ENCODE results near the gene NHERF2.

Gene NHERF2

DNA sequence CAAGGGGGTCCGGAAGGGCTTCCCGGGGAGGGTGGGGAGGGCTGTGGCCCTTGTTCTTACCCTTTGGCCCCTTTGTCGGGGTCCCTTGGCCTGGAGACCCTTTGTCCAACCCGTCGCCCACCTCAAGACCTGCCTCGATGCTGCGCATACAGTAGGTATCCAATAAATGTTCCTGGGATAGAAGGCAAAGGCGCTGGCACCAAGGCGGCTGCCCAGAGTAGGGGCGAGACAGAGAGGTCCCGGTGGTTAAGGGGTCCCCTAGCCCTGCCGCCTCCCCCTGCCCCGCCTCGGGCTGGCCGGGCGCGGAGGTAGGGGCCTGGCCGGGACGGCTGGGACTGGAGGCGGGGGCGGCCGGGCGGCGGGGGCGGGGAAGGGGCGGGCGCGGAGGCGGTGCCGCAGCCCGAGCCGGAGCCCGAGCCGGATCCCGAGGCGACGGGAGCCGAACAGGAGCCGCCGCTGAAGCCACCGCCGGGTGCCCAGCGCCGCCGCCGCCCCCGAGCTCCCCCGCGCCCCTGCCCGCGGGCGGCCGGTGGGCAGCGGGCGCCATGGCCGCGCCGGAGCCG is at the start of gene NHERF2:
TSS of gene NHERF2 (plus strand) at position 442 of the 563 bp plus-strand sequence. CDS start at position 546, 104 bp downstream.
- DNase-seq (ENCODE audit: low spot score): no peak

DNA sequence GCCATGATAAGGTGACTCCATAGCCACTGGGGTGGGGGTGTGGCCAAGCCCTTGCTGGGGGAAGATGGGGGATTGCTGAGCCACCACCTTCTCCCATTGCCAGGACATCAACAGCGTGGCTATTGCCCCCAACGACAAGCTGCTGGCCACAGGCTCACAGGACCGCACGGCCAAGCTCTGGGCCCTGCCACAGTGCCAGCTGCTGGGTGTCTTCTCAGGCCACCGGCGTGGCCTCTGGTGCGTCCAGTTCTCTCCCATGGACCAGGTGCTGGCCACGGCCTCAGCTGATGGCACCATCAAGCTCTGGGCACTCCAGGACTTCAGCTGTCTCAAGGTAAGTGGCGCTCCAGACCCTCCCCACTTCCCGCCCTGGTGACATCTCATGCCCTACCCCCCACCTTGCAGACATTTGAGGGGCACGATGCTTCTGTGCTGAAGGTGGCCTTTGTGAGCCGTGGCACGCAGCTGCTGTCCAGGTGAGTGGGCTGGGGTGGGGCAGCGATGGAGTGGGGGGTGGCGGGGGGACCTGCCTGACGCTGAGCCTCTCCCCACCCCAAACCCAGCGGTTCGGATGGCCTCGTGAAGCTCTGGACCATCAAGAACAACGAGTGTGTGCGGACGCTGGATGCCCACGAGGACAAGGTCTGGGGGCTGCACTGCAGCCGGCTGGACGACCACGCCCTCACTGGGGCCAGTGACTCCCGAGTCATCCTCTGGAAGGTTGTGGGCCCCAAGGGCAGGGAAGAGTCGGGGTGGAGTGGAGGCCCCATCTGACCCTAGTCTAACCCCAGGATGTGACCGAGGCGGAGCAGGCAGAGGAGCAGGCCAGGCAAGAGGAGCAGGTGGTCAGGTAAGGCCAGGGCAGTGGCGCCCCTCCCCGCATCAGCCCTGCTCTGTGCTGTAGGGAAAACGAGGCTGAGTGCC is 49.5 kb upstream of the NHERF2 start:
- no peak for DNase-seq (ENCODE audit: low spot score)

DNA sequence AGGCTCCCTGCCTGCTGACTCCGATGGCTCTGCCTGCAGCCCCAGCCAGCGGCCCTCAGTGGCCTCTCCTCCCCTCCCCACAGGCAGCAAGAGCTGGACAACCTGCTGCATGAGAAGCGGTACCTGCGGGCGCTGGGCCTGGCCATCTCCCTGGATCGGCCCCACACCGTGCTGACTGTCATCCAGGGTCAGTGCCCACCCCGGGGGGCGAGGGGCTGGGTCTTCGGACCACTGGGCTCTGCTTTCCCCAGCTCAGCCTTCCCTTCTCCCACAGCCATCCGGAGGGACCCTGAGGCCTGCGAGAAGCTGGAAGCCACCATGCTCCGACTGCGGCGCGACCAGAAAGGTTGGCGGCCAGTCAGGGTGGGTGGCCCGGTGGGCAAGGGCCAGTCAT is 48.8 kb upstream of the NHERF2 start:
- no peak for DNase-seq (ENCODE audit: low spot score)

DNA sequence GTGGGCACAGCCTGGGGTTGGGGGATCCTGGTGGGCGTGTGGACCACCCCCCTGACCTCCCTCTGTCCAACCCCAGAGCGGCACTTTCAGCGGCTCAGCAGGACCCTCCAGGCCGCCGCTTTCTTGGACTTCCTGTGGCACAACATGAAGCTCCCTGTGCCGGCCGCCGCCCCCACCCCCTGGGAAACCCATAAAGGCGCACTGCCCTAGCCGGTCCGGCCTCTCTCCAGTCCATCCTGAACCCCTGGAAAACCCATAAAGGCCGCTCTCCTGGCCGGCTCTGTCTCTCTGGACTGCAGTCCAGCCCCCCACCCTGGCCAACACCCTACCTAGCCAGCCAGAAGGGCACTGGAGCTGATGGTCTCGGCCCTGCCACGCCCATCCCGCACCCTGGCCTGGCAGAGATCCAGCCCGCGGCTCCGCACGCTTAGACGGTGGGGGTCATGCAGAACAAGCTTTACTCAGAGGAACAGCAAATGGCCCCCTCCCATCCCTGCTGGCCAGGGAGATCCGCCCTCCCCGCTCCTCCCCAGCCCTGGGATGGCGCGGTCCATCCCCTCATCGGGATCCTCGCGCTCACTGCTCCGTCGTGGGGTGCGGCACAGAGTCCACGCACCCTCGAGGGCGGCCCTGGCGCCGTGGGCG is 48.1 kb upstream of the NHERF2 start:
- no peak for DNase-seq (ENCODE audit: low spot score)

DNA sequence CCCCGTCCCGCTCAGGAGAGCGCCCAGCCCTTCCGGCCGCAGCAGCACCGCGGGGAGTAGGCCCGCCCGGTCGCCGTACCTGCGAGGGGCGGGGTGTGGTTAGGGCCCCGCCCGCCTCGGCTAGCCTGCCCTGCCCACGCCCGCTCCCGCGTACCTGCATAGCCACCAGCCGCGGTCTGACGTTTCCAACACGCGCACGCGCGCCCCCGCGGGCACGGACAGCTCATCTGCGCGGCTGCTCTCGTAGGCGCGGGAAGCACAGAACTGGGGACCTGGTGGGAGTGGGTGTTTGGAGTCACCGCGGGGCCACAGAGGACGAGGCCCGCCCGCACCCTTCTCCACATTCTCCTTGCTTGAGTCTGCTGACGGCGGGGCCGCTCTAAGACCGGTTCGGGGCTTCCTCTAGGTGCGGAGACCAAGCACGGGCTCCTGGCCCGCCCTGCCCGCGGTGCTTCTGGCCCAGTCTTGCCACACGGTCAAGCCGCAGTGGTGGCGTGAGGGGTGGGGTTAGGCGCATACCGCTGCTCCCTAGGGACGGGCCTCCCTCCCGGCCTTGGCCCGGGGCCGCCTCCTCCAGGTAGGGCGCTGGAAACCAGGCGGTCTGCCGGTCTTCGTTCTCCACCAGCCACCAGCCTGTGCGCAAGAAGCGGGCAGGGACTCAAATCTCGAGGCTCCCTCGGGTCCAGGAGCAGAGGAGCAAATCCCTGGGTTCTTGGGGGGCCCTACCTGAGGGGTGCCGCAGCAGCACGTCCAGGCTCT is 47.3 kb upstream of the NHERF2 start:
- DNase-seq (ENCODE audit: low spot score): peak; percentile 48

DNA sequence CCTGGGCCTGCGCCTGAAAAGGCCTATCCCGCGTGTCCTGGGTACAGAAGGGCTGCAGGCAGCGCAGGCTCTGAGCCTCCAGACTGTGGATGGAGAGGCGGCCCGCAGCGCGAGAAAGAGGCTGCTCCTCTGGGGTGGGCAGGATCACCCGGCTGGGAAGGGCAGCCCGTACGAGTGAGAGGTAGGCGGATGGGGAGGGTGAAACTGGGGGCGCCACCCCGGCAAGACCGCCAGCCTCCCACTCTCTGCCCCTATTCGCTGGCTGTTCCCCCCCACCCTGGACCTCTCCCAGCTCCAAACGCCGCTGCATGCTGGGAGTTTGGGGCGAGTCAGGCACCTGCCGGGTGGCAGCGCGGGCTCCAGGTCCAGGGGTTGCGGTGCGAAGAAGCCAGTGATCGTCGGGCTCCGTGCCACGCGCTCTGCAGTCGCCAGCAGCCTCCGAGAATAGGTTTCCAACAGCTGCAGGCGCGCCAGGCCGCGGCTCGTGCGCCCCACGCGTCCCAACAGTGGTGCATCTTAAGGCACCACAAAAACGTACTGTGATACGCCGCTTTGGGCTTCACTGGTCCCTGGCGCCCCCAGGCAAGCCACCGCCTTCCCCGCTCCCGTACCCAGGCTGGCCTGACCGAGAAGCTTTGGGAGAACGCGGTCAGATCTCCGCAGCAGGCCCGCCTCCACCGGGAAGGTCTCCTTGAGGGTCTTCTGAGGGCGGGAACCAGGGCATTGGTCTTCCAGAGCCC is 46.5 kb upstream of the NHERF2 start:
- no peak for DNase-seq (ENCODE audit: low spot score)

DNA sequence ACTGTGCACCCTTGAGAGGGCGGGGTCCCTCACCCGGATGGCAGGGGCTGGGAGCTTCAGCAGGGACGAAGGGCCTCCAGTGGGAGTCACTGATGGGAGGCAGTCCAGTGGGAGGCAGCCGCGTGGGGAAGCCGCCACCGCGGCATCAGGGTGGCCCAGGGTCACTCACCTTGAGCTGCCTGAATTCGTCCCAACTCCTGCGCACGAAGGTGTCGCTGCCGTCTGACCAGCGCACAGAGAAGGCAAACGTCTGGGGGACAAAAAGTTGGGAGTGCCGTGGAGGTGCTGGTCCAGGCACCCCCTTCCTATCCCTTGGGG is 46.0 kb upstream of the NHERF2 start:
- DNase-seq (ENCODE audit: low spot score): no peak

DNA sequence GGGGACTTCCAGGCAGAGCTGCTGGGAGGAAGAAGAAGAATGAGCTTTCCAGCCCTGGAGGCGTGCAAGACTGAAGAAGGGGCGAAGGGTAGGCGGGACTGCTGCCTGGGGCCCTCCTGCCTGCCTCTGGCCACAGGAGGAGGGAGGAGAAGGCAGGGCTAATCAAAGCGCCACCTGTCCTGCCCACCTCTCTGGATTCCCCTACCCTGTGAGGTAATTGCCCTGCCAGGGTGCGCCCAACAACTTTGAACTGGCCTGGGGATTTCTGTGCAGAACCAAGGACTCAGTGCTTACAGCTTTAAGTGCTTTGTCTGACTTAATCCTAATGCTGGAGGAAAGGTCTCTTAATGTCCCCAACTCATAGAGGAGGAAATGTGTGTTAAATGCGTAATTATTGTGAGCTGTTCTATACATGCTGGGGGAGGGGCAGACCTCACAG is 45.3 kb upstream of the NHERF2 start, which contains the start of gene NOXO1:
TSS of gene NOXO1 (minus strand) at position 72 of the 439 bp plus-strand sequence. CDS start 290 bp downstream, outside the sequence.
- DNase-seq (ENCODE audit: low spot score): no peak

DNA sequence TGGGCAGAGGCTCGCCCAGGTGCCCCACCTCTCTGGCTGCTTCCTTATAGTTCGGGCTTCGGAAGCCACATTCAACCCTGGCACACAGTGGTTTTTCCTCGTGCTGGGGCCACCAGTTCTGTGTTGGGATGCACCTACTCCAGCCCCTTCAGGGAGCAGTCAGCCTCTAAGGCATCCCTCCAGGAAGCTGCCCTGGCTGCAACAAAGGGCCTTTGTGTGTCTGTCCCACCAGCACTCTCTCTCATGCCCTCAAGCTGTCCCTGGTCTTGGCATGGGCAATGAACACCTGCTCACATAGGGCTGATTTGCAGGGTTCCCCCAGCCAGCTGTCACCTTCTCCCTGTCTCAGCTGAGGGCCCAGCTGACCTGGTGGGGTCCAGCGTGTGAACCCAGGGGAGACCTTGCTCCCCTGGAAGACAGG is 44.7 kb upstream of the NHERF2 start:
- DNase-seq (ENCODE audit: low spot score): no peak

DNA sequence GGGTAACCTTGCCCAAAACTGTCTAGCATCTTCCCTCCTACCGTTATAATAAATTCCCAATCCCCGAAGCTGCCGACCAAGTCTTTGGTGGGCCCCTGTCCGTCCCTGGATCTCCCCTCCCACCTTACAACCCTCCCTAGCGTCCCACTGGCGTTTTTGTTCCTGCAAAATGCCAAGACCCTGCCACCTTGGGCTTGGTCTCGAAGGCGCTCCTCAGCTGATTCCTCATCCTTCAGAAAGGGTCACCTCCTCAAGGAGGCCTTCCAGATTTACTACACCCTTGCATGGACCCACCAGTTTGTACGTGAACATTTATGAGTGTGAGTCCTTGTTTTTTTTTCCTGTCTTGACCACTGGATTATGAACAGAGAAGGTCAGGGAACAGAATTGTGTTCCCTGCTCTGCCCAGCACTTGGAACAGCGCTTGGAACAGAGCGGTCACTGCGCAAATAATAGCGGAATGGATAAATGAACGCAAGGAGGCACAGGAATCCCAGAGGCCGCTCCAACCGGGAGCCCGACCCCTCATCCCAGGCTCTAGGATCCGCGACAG is 43.6 kb upstream of the NHERF2 start:
- DNase-seq (ENCODE audit: low spot score): no peak

DNA sequence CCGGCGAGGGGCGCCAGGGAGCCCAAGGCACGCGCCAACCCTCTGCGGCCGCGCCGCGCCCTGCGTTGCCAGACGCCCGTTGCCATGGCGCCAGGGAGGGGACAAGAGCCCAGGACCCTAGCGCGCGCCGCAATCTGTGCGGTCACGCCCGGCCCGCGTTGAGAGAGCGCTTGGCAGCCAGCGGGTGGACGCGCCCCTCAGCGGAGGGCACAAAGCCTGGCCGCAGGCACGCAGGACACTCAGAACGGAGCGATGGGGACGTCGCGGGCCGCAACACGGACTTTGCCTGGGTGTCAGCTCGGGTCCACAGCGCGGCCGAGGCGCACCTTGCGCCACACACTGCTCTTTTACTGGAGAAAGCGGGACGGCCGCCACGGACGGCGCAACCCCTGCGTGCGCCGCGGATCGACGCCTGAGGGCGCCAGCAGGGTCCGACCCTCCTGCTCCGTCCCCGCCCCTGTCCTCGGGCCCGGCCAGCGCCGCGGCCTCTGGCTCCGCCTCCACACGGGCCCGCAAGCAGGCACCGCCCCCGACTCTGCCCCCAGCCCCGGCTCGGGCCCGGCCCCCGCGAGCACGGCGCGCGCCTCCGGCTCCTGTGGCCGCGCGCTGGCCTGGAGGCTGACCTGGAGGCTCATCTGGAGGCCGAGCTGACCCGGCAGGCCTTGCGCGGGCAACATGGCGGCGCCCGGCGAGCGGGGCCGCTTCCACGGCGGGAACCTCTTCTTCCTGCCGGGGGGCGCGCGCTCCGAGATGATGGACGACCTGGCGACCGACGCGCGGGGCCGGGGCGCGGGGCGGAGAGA is 43.0 kb upstream of the NHERF2 start, which contains the start of gene GFER:
TSS of gene GFER (plus strand) at position 650 of the 803 bp plus-strand sequence. CDS start at position 676, 26 bp downstream.
- DNase-seq (ENCODE audit: low spot score): peak; percentile 95

DNA sequence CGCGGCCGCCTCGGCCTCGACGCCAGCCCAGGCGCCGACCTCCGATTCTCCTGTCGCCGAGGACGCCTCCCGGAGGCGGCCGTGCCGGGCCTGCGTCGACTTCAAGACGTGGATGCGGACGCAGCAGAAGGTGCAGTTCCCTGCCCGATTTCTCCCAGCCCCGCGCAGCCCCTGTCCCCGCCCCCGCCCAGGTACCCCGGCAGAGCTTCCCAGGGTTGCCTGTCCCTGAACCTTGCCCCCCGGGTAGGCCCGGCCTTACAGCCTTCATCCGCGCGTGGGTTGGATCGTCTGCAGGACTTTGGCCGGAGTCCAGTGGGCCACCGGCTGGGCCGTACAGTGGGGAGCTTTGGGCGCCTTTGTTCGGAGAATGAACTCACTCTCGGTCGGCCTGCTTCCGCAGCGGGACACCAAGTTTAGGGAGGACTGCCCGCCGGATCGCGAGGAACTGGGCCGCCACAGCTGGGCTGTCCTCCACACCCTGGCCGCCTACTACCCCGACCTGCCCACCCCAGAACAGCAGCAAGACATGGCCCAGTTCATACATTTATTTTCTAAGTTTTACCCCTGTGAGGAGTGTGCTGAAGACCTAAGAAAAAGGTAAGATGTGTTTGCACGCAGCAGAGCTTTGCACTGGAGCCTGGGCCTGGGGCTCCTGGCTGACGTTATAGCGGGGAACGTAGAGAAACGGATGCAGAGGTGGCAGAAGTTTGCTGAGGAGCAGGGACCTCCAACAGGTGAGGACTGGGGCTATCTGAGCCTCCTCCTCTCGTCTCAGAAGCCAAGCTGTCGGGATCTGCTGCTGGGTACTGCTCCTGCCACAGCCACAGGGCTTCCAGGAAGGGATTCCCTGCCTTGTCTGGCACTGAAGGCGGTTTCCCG is 42.1 kb upstream of the NHERF2 start:
- no peak for DNase-seq (ENCODE audit: low spot score)

DNA sequence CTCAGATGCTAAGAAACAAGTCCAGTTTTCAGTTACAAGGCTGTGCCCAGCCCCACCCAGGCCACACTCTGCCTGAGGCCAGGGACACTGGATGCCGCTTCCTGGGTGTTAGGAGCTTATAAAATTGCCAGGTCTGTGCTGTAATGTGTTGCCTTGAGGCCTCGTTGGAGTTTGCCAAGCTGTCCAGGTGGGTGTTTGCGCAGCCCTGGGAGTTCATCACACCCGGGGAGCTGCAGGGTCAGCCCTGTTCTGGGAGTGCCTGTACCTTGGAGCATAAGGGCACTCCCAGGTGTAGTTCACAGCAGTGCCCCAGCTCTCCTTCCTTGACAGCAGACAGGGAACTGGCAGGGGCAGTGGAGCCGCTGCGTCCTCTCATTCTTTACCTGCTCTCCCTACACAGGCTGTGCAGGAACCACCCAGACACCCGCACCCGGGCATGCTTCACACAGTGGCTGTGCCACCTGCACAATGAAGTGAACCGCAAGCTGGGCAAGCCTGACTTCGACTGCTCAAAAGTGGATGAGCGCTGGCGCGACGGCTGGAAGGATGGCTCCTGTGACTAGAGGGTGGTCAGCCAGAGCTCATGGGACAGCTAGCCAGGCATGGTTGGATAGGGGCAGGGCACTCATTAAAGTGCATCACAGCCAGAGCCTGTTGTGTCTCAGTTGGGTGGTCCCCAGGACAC is 41.1 kb upstream of the NHERF2 start:
- DNase-seq (ENCODE audit: low spot score): no peak

DNA sequence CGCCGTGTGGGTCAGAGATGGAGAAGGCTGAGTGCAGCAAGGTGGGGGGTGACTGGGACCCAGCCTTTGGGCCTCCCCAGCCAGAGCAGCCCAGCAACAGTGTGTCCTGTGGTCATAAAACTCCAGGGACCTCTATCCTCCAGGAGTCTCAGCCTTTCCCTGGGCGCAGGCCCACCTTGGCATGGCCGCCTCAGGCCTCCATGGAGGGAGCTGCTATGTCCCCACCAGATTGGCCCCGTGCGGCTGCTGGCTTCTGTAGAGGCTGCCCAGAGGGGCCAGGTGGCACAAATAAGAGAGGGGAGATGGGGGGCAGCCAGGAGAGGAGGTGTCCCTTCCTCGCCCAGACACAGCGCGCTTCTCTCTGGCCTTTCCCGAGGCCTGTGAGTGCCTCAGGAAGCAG is 39.5 kb upstream of the NHERF2 start:
- DNase-seq (ENCODE audit: low spot score): no peak

DNA sequence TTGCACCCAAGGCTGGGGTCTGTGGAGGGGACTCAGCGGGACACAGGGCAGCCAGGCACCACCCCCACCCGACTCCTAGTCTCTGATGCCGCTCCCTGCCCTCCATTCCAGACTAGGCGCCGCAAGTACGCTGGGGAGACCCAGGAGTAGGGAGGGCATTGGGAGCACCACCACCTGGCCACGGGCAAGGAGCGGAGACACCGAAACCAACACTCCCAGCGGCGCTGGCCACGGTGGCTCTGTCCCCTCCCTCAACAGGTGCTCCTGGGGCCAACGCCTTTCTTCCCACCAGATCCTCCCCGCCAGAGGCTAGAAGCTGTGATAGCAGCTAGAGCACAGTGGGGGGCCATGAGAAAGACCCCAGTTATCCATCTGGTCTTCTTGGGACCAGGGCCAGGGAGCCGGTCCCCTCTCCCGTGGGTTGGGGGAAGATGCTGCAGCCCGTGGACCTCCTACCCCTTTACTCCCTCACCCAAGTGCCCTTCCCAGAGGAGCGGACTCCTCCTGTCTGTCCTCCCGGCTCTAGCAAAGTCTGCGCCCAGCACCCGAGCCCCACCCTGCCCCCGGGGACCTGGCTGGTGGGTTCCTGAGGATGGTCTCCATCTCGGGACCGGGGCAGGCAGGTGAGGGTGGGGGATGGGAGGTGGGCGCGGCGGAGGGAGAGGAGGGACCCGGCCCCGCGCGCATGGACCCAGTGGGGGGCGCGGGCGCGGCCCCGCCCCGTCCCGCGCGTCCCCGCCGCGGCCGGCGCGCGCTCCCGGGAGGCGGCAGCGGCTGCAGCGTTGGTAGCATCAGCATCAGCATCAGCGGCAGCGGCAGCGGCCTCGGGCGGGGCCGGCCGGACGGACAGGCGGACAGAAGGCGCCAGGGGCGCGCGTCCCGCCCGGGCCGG is 37.2 kb upstream of the NHERF2 start, which contains the start of gene SYNGR3:
TSS of gene SYNGR3 (plus strand) at position 762 of the 892 bp plus-strand sequence. CDS start 133 bp downstream, outside the sequence.
- no peak for DNase-seq (ENCODE audit: low spot score)

DNA sequence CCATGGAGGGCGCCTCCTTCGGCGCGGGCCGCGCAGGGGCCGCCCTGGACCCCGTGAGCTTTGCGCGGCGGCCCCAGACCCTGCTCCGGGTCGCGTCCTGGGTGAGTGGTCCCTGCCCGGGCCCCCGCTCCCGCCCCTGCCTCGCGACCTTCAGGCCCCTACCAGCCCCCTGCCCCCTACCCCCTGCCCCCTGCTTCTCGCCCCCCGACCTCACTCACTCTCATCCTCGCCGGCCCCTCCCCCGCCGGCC is 36.7 kb upstream of the NHERF2 start:
- no peak for DNase-seq (ENCODE audit: low spot score)

DNA sequence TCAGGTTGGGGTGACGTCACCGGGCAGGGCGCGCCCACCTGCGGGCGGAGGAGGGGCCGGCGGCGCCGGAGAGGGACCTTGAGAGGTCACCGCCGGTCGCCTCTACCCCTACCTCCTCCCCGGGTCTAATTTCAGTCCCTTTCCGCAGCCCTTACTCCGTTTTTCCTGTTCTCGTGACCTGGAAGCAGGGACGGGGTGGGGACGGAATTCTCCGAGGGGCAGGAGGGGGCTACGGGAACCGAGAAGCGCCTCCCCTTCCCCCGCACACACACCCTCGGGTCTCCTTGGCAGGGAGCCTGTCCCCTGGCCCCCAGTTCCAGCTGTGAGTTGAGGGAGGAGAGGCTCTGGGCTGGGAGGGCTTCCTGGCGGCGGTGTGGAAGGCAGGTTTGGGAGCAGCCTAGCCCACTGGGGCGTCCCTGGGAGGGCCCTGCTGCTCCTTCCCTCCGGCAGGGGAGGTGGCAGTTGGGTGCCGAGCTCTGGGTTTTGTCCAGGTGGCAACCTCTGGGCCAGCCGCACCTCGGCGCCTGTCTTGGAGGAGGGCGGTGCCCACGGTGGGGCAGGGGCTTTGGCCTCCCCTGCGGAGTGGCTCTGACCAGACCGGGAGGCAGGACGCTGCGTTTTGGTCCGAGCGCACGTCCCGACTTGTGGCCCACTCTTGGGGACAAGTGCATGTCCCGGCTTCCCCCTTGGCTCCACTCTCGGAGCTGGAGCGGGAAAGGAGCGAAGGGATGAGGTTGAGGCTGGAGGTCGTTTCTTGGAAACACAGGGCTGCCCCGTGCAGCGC is 36.2 kb upstream of the NHERF2 start:
- peak; percentile 41 for DNase-seq (ENCODE audit: low spot score)

Data from LoVo (cell line).